Peyer's patch (tissue), 4 donors: ENCODE measurements around the gene FUCA2.

Experiments
- CTCF ChIP-seq, 6 experiments: fragments of 450-650 bp in 4 of 6; fragments of 200-600 bp in 2 of 6; sonication (generic) in 1 of 6; IDR thresholded peaks; one replicate each; pipeline ENCODE4 v1.5.1; 2017 to 2019; ENCODE audit warnings: antibody characterized with exemption in 6 of 6, mild to moderate bottlenecking in 3 of 6, moderate library complexity in 1 of 6
- POLR2A ChIP-seq, 2 donors: fragments of 450-650 bp; IDR thresholded peaks; one replicate each; pipeline ENCODE4 v1.5.1; 2017; ENCODE audit warnings: antibody characterized with exemption in 2 of 2, mild to moderate bottlenecking in 2 of 2, moderate library complexity in 2 of 2

- TF ChIP-seq POLR2A (IDR thresholded peaks at IDR 0.05) (no peak), CTCF (IDR thresholded peaks at IDR 0.05) (no peak)
Observed at GRCh38 chr6:143478479-143479062, 32.9 kb downstream of the FUCA2 start.
